CD14-positive monocyte (primary cell): Measurements from ENCODE around the gene CALB2. TPM values are rescaled to one million over a fixed set of nuclear protein-coding genes. Genes with fewer than 3 reads are reported as not detected.

Source experiments
- DNase-seq, 3 donors: peaks; one replicate each; pipeline ENCODE4 v3.0.0-alpha.2; 2011 to 2022
- H2AFZ ChIP-seq: 2 replicates; pipeline ENCODE4 v1.6.0; 2012; ENCODE audit warnings: mild to moderate bottlenecking, low read depth, low read length, inconsistent platforms; ENCODE audit not compliant: insufficient read depth, poor library complexity, severe bottlenecking
- H3K27ac ChIP-seq, 2 donors: 1 replicate in 1 of 2; 2 replicates in 1 of 2; pipeline ENCODE4 v1.5.1; 2012 to 2013; ENCODE audit warnings: low read length in 2 of 2, control low read depth in 1 of 2, inconsistent platforms in 1 of 2, low read depth in 1 of 2, mild to moderate bottlenecking in 1 of 2
- H3K27me3 ChIP-seq, 2 donors: one replicate each; pipeline versions ENCODE4 v1.6.0 to v1.6.1; 2011 to 2013; ENCODE audit warnings: low read length in 2 of 2; ENCODE audit not compliant: control insufficient read depth in 2 of 2, insufficient read depth in 2 of 2
- H3K36me3 ChIP-seq, 2 donors: replicated peaks in 1 of 2; 1 replicate in 1 of 2; 2 replicates in 1 of 2; pipeline versions ENCODE4 v1.5.1 to v1.6.1; 2012 to 2013; ENCODE audit warnings: low read length in 2 of 2, control low read depth in 1 of 2, inconsistent platforms in 1 of 2, mild to moderate bottlenecking in 1 of 2; ENCODE audit not compliant: insufficient read depth in 2 of 2, control insufficient read depth in 1 of 2
- H3K4me1 ChIP-seq, 2 donors: 1 replicate in 1 of 2; 2 replicates in 1 of 2; pipeline versions ENCODE4 v1.5.1 to v1.6.1; 2012 to 2013; ENCODE audit warnings: low read length in 2 of 2, control low read depth in 1 of 2, inconsistent platforms in 1 of 2, mild to moderate bottlenecking in 1 of 2, moderate library complexity in 1 of 2; ENCODE audit not compliant: insufficient read depth in 2 of 2, control insufficient read depth in 1 of 2
- H3K4me2 ChIP-seq: replicated peaks from 2 replicates; pipeline ENCODE3; 2012; ENCODE audit warnings: low read length, moderate library complexity, mild to moderate bottlenecking; ENCODE audit not compliant: poor library complexity, severe bottlenecking; ENCODE audit errors: extremely low read depth
- H3K4me3 ChIP-seq, 3 experiments: fragments of 200-600 bp in 1 of 3; sonication (generic) in 1 of 3; replicated peaks in 1 of 3; 1 replicate in 2 of 3; 2 replicates in 1 of 3; pipeline ENCODE4 v1.5.1; 2011 to 2013; ENCODE audit warnings: low read length in 3 of 3, mild to moderate bottlenecking in 3 of 3, control low read depth in 2 of 3, low read depth in 2 of 3, inconsistent platforms in 1 of 3, moderate library complexity in 1 of 3
- H3K79me2 ChIP-seq: 2 replicates; pipeline ENCODE4 v1.6.0; 2012; ENCODE audit warnings: mild to moderate bottlenecking, control low read depth, inconsistent platforms, low read length, moderate library complexity; ENCODE audit not compliant: insufficient read depth
- H3K9ac ChIP-seq: 2 replicates; pipeline ENCODE4 v1.6.0; 2017; ENCODE audit warnings: low read length, mild to moderate bottlenecking; ENCODE audit not compliant: insufficient read depth, poor library complexity, severe bottlenecking
- H3K9me3 ChIP-seq, 2 donors: replicated peaks in 1 of 2; 1 replicate in 1 of 2; 2 replicates in 1 of 2; pipeline versions ENCODE4 v1.5.1 to v1.6.1; 2012 to 2013; ENCODE audit warnings: low read length in 2 of 2, control low read depth in 1 of 2; ENCODE audit not compliant: control insufficient read depth in 1 of 2, insufficient read depth in 1 of 2
- H4K20me1 ChIP-seq: 2 replicates; pipeline ENCODE4 v1.6.0; 2012; ENCODE audit warnings: mild to moderate bottlenecking, low read length, control low read depth, moderate library complexity; ENCODE audit not compliant: insufficient read depth
- H3K27ac Mint-ChIP-seq, 7 donors: one replicate each; pipeline ENCODE4 v1.8.0; 2020; ENCODE audit warnings: mild to moderate bottlenecking in 7 of 7, mixed read lengths in 7 of 7, moderate library complexity in 6 of 7, inconsistent platforms in 2 of 7
- H3K27me3 Mint-ChIP-seq, 3 donors: one replicate each; pipeline ENCODE4 v1.8.0; 2021 to 2022; ENCODE audit warnings: low read depth in 3 of 3, mild to moderate bottlenecking in 3 of 3, mixed read lengths in 3 of 3, moderate library complexity in 3 of 3, inconsistent platforms in 1 of 3
- H3K36me3 Mint-ChIP-seq, 2 donors: one replicate each; pipeline ENCODE4 v1.8.0; 2020; ENCODE audit warnings: mixed read lengths in 2 of 2, inconsistent platforms in 1 of 2, mild to moderate bottlenecking in 1 of 2
- H3K4me1 Mint-ChIP-seq: one replicate; pipeline ENCODE4 v1.8.0; 2020; ENCODE audit warnings: mild to moderate bottlenecking, mixed read lengths
- H3K4me3 Mint-ChIP-seq, 2 donors: one replicate each; pipeline ENCODE4 v1.8.0; 2020; ENCODE audit warnings: mild to moderate bottlenecking in 2 of 2, mixed read lengths in 2 of 2, moderate library complexity in 1 of 2
- H3K9me3 Mint-ChIP-seq, 7 donors: one replicate each; pipeline ENCODE4 v1.8.0; 2020 to 2022; ENCODE audit warnings: mixed read lengths in 7 of 7, mild to moderate bottlenecking in 6 of 7, moderate library complexity in 6 of 7, inconsistent platforms in 2 of 7
- WGBS: methylation state at CpG from one replicate; pipeline ENCODE4 v1.1.5; 2013; ENCODE audit warnings: missing lambda C conversion rate; ENCODE audit not compliant: insufficient coverage; 5-methylcytosine and 5-hydroxymethylcytosine counted together
- intact Hi-C, 2 donors: fragments of 100-400 bp; cut with micrococcal nuclease; formaldehyde crosslinking; loops; one replicate each; pipeline versions ENCODE4 v1.15.0 to v1.15.1; 2023
- polyA plus RNA-seq, 3 donors: library from polyadenylated mRNA; depleted of rRNA in 1 of 3; unstranded in 2 of 3; stranded (reverse) in 1 of 3; fragments of 300-500 nt in 2 of 3; fragments of >200 nt in 1 of 3; fragmentation: Illumina TruSeq in 2 of 3; gene quantifications; 1 replicate in 2 of 3; 2 replicates in 1 of 3; pipeline ENCODE4 v1.2.3, GENCODE V29; 2012 to 2021
- TF ChIP-seq, protein P1 (sequence below): fragments of 200-600 bp; IDR thresholded peaks from one replicate; pipeline ENCODE4 v1.8.0; 2022; ENCODE audit warnings: antibody characterized with exemption, mild to moderate bottlenecking

Gene CALB2
- polyA plus RNA-seq, 3 donors: not detected

DNA sequence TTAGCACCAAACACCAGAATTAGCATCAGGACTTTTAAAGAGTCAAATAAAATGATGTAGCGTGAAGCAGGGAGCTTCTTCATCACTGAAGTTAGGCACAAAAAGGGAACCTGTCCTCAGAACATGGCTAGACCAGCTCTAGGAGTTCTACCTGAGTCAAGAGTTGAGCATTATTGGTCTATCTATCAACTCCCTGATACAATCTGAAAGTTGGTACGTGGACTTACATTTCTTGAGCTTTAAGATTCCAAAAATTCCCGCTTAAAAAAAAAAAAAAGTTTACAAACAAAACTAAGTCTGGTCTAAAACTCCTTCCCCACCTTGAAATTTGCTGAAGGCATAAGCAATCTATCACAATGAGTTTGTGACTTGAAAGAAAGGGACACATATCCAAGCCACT, 71.1 kb downstream of the CALB2 start:
- no peaks in the 10 kb centered on the region for H3K79me2 ChIP-seq
- H3K36me3 Mint-ChIP-seq: no peaks in the 10 kb centered on the region
- TF ChIP-seq, protein P1, sequence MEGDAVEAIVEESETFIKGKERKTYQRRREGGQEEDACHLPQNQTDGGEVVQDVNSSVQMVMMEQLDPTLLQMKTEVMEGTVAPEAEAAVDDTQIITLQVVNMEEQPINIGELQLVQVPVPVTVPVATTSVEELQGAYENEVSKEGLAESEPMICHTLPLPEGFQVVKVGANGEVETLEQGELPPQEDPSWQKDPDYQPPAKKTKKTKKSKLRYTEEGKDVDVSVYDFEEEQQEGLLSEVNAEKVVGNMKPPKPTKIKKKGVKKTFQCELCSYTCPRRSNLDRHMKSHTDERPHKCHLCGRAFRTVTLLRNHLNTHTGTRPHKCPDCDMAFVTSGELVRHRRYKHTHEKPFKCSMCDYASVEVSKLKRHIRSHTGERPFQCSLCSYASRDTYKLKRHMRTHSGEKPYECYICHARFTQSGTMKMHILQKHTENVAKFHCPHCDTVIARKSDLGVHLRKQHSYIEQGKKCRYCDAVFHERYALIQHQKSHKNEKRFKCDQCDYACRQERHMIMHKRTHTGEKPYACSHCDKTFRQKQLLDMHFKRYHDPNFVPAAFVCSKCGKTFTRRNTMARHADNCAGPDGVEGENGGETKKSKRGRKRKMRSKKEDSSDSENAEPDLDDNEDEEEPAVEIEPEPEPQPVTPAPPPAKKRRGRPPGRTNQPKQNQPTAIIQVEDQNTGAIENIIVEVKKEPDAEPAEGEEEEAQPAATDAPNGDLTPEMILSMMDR: no peak
- H3K9me3 ChIP-seq: no peaks in the 10 kb centered on the region
- H3K27me3 Mint-ChIP-seq: peaks cover 30 to 39% (median 32%) of the 10 kb centered on the region in 3 donors
- H3K9me3 Mint-ChIP-seq: peaks cover 0 to 17% (median 10%) of the 10 kb centered on the region in 7 donors
- H3K27me3 ChIP-seq: peaks cover 17 to 27% of the 10 kb centered on the region in 2 donors
- no peak for DNase-seq
- no peak overlapping the region for H2AFZ ChIP-seq
- no peak overlapping the region for H3K27ac ChIP-seq
- H3K9ac ChIP-seq: no peak overlapping the region
- no peaks in the 10 kb centered on the region for H3K4me1 ChIP-seq
- H3K4me2 ChIP-seq: no peak overlapping the region
- no peak overlapping the region for H3K4me3 ChIP-seq
- no peaks in the 10 kb centered on the region for H3K4me1 Mint-ChIP-seq
- intact Hi-C loops: no loop called here
- WGBS: 80% methylated on average over 1 of the region's 3 CpGs
- no peak overlapping the region for H3K4me3 Mint-ChIP-seq
- H3K36me3 ChIP-seq: no peaks in the 10 kb centered on the region
- no peaks in the 10 kb centered on the region for H4K20me1 ChIP-seq
- no peak overlapping the region for H3K27ac Mint-ChIP-seq

DNA sequence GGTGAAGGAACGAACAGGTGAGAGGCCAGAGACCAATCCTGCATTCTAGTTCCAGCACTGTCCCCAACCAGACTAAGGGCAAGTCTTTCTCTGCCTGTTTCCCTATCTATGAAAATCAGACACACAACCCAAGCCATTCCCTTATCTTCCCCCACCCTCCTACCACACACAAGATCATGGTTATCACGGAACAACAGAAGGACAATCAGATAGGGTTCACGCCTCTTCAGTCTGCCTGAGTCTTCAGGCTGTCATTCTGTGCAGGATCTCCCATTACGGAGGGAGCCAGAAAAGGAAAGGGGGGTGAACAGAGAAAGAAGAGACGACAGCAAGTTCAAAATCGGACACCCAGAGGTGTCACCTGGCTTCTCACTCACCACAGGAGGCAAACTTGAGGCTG, 72.2 kb downstream of the CALB2 start:
- no peak overlapping the region for H3K27ac Mint-ChIP-seq
- H3K36me3 ChIP-seq: no peaks in the 10 kb centered on the region
- no peak overlapping the region for H3K9ac ChIP-seq
- no peaks in the 10 kb centered on the region for H3K36me3 Mint-ChIP-seq
- 94% methylated on average over 2 of the region's 6 CpGs for WGBS
- no peaks in the 10 kb centered on the region for H3K4me1 ChIP-seq
- no peaks in the 10 kb centered on the region for H3K9me3 ChIP-seq
- peaks cover 11 to 16% of the 10 kb centered on the region in 2 donors for H3K27me3 ChIP-seq
- H3K4me3 Mint-ChIP-seq: no peak overlapping the region
- intact Hi-C loops: no loop called here
- H3K27ac ChIP-seq: no peak overlapping the region
- H4K20me1 ChIP-seq: no peaks in the 10 kb centered on the region
- H3K4me3 ChIP-seq: no peak overlapping the region
- no peaks in the 10 kb centered on the region for H3K4me1 Mint-ChIP-seq
- H3K27me3 Mint-ChIP-seq: peaks cover 20 to 27% (median 22%) of the 10 kb centered on the region in 3 donors
- no peak for DNase-seq
- H3K79me2 ChIP-seq: no peaks in the 10 kb centered on the region
- TF ChIP-seq, protein P1: no peak
- no peak overlapping the region for H2AFZ ChIP-seq
- no peak overlapping the region for H3K4me2 ChIP-seq
- peaks cover 0 to 17% (median 6%) of the 10 kb centered on the region in 7 donors for H3K9me3 Mint-ChIP-seq
